ENCODE results near the gene MIA3.

- TF ChIP-seq CTCF (IDR thresholded peaks at IDR 0.05) (no peak), POLR2AphosphoS5 (IDR thresholded peaks at IDR 0.05) (no peak)
Measured at GRCh38 chr1:222643606-222643937, 25.7 kb downstream of the MIA3 start.
